ENCODE measurements around the gene CORO2A. TPM values are rescaled to one million over a fixed set of nuclear protein-coding genes. Genes with fewer than 3 reads are reported as not detected.

CORO2A gene
- total RNA-seq, 1 experiment from 2014 or later, result 15.8 TPM

GRCh38 chr9:98071737-98072136 lies 120.7 kb downstream of the CORO2A start:
- Mint-ChIP-seq H3K4me3 (no peak overlapping the region), H3K36me3 (ENCODE audit: insufficient read depth in 1 of 3, low read depth in 3 of 3) (no peaks in the 10 kb centered on the region; a peak in 3 of 7 replicates), H3K27ac (no peak overlapping the region), H3K4me1 (peaks cover 20 to 22% of the 10 kb centered on the region in 2 experiments), H3K9me3 (no peaks in the 10 kb centered on the region), H3K27me3 (ENCODE audit: low read depth) (no peaks in the 10 kb centered on the region)
- H4K8ac ChIP-seq (replicated peaks; ENCODE audit: insufficient read length, low read depth, low read length), result no peak overlapping the region
- H3K4me2 ChIP-seq (ENCODE audit: insufficient read depth, insufficient read length, low read length), result no peak overlapping the region
- H2BK20ac ChIP-seq (ENCODE audit: low read depth, low read length, poor library complexity, severe bottlenecking), result no peak overlapping the region
- H4K91ac ChIP-seq (ENCODE audit: insufficient read length, low read depth, low read length), result no peak overlapping the region
- no peak overlapping the region for H2BK15ac ChIP-seq (ENCODE audit: low read depth, low read length)
- H2BK120ac ChIP-seq (ENCODE audit: low read depth, low read length, poor library complexity, severe bottlenecking), result no peak overlapping the region
- H2AFZ ChIP-seq (ENCODE audit: low read length), result no peak overlapping the region
- H3K56ac ChIP-seq (ENCODE audit: insufficient read length, low read depth, low read length), result no peak overlapping the region
- no peaks in the 10 kb centered on the region for H3K79me2 ChIP-seq (ENCODE audit: insufficient read depth, low read length)
- H2BK12ac ChIP-seq (ENCODE audit: insufficient read length, low read depth, low read length), result no peak overlapping the region
- H3K27me3 ChIP-seq (ENCODE audit: insufficient read depth, low read length), result no peaks in the 10 kb centered on the region
- H3K79me1 ChIP-seq (ENCODE audit: insufficient read depth, low read depth, low read length, poor library complexity, severe bottlenecking), result no peaks in the 10 kb centered on the region
- no peak overlapping the region for H3K4ac ChIP-seq (ENCODE audit: low read depth, low read length)
- H4K5ac ChIP-seq (ENCODE audit: insufficient read length, low read depth, low read length), result no peak overlapping the region
- no peak overlapping the region for H3K14ac ChIP-seq (ENCODE audit: insufficient read depth, low read length)
- H3K23ac ChIP-seq (ENCODE audit: insufficient read length, low read depth, low read length), result no peak overlapping the region
- no peak overlapping the region for H3K9ac ChIP-seq (ENCODE audit: extremely low read depth, insufficient read length, low read length)
- WGBS (ENCODE audit: extremely low coverage, insufficient read length, low lambda C conversion rate), result no CpG with 5 or more reads among the region's 9 CpGs
- H3T11ph ChIP-seq (ENCODE audit: low read length), result no peak overlapping the region
- peaks cover 6% of the 10 kb centered on the region for H3K4me1 ChIP-seq (ENCODE audit: insufficient read depth, low read length)
- H3K23me2 ChIP-seq (ENCODE audit: insufficient read length, low read depth, low read length, poor library complexity, severe bottlenecking), result no peaks in the 10 kb centered on the region
- no peak for DNase-seq
- TF ChIP-seq, protein P1, sequence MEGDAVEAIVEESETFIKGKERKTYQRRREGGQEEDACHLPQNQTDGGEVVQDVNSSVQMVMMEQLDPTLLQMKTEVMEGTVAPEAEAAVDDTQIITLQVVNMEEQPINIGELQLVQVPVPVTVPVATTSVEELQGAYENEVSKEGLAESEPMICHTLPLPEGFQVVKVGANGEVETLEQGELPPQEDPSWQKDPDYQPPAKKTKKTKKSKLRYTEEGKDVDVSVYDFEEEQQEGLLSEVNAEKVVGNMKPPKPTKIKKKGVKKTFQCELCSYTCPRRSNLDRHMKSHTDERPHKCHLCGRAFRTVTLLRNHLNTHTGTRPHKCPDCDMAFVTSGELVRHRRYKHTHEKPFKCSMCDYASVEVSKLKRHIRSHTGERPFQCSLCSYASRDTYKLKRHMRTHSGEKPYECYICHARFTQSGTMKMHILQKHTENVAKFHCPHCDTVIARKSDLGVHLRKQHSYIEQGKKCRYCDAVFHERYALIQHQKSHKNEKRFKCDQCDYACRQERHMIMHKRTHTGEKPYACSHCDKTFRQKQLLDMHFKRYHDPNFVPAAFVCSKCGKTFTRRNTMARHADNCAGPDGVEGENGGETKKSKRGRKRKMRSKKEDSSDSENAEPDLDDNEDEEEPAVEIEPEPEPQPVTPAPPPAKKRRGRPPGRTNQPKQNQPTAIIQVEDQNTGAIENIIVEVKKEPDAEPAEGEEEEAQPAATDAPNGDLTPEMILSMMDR (conservative IDR thresholded peaks at IDR 0.05), result no peak
- H2BK5ac ChIP-seq (ENCODE audit: insufficient read length, low read length), result no peak overlapping the region
- no peaks in the 10 kb centered on the region for H3K9me3 ChIP-seq (ENCODE audit: control insufficient read depth, low read depth, low read length)
- no peaks in the 10 kb centered on the region for H4K20me1 ChIP-seq (ENCODE audit: control insufficient read depth, insufficient read depth, insufficient read length)
- no peak overlapping the region for H3K18ac ChIP-seq (ENCODE audit: insufficient read length, low read depth, low read length)
- H3K27ac ChIP-seq (ENCODE audit: insufficient read length, low read depth, low read length), result no peak overlapping the region
- no peak overlapping the region for H2AK5ac ChIP-seq (ENCODE audit: insufficient read length, low read length)

Small RNA genes lying within 50 kb of the gene (microRNA-seq; reads per million reads assigned to microRNA genes)
- gene MIR6854 (ENCODE audit: borderline microRNAs expressed), result not detected

Other genes starting within 250 kb of the CORO2A start
- 91.6 and 100.0 TPM in 2 replicates for gene ANP32B, start 209.3 kb downstream of the CORO2A start, total RNA-seq (2021)
- 40.4 and 41.8 TPM in 2 replicates for gene NANS, start 135.9 kb downstream of the CORO2A start, total RNA-seq (2021)
- gene TRIM14, start 73.4 kb downstream of the CORO2A start, total RNA-seq (2021), result 12.5 and 14.7 TPM in 2 replicates
- 2.3 and 2.9 TPM in 2 replicates for gene TBC1D2, start 63.0 kb upstream of the CORO2A start, total RNA-seq (2021)